Subcutaneous adipose tissue (tissue), 4 donors: Measurements from ENCODE around the gene PLEKHF1. TPM values are rescaled to one million over a fixed set of nuclear protein-coding genes. Genes with fewer than 3 reads are reported as not detected.

Experiments
- total RNA-seq, 4 donors: library from RNA; depleted of rRNA; stranded (reverse); fragments of >200 nt; gene quantifications; one replicate each; pipeline ENCODE4 v1.1.0, GENCODE V29; 2016
- TF ChIP-seq, protein P1 (sequence below): fragments of 450-650 bp; IDR thresholded peaks from one replicate; pipeline ENCODE4 v1.5.1; 2016; ENCODE audit warnings: low read depth, mild to moderate bottlenecking, control low read depth, antibody characterized with exemption, moderate library complexity

PLEKHF1 gene
- total RNA-seq, 4 donors from 2014 or later: 18.1 to 51.6 (median 34.9) TPM

DNA sequence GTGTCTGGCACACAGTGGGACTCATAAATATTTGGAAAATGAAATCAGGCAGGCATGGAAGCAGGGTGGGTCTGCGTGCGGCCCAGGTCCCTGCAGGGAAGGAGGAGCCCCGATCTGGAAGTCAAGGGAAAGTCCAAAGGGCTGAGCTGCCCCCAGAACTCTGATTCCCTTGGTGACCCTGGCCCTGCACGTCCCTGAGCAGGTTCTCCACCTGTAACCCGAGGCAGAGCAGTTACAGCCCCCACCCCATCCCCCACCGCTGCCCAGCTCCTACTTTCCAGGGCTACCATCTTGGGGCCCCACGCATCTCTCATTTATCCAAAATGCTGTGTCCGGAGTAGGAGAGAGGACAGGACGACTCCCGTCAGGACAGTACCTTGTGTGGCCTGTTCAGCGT is 2.1 kb downstream of the PLEKHF1 start:
- TF ChIP-seq, protein P1, sequence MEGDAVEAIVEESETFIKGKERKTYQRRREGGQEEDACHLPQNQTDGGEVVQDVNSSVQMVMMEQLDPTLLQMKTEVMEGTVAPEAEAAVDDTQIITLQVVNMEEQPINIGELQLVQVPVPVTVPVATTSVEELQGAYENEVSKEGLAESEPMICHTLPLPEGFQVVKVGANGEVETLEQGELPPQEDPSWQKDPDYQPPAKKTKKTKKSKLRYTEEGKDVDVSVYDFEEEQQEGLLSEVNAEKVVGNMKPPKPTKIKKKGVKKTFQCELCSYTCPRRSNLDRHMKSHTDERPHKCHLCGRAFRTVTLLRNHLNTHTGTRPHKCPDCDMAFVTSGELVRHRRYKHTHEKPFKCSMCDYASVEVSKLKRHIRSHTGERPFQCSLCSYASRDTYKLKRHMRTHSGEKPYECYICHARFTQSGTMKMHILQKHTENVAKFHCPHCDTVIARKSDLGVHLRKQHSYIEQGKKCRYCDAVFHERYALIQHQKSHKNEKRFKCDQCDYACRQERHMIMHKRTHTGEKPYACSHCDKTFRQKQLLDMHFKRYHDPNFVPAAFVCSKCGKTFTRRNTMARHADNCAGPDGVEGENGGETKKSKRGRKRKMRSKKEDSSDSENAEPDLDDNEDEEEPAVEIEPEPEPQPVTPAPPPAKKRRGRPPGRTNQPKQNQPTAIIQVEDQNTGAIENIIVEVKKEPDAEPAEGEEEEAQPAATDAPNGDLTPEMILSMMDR: no peak

DNA sequence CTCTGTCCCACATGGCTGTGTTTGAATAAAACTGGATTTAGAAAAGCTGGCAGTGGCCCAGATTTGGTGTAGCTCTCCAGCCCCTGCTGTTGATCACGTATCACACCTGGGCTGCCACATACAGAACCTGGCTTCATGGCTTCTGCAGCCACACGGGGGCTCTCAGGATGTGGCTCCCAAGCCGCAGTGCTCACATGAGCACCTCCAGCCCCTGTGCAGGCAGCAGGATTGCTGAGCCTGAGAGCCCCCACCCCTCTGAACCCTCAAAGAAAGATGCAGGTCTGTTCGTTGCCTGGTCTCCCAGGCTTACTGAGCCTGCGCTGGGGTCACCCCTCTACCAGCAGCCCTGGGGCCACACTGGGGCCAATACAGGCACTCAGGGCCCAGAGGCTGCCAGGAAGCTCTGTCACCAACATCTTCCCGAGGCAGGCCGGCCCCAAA is 2.7 kb downstream of the PLEKHF1 start:
- TF ChIP-seq, protein P1: no peak

DNA sequence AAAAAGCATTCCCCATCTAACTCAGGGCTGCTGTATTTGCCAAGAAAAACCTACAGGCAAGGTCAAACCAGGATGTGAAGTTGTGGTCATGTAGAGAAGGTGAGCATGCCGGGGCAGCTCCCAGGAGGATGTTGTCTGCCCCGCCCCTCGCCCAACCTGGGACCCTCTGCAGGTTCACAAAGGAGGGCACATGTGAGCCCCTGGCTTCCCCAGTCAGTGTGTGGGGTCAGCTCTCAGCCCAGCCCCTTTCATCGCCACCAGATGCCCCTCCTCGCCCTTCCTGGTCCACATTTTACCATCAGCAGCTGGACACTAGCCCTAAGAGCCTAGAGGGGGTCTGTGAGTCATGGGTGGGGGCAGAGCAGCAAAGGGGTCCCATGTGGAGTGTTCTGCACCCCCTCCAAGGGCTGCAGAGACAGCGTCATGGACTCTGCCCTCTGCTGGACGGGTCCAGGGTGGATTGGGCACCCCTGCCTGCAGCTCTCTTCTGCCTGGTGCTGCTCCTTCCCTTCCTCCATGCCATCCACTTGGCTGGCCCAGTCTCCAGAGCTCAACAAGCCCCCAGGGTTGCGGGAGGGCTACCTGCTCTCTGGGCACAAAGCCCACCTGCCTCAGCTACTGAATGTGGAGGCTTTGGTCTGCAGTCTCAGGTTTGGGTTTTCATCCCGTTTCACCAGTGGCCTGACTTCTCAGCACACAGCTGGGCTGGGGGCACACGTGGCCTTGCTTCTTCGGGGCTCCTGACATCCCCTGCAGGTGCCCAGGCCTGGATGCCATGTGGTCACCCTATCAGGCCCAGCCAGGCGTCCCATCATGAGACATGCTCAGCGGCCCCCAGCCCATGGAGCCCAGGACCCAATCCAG is 3.7 kb downstream of the PLEKHF1 start:
- TF ChIP-seq, protein P1: no peak

DNA sequence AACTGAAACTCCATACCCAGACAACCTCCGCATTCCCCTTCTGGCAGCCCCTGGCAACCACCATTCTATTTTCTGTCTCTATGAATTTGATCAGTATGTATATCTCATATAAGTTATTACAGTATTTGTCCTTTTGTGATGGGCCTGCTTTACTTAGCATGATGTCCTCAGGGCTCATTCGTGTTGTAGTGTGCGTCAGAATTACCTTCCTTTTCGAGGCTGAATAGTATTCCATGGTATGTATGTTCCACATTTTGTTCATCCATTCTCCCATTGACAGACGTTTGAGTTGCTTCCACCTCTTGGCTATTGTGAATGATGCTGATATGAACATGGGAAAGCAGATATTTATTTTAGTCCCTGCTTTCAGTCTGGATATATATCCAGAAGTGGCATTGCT is 5.0 kb downstream of the PLEKHF1 start:
- TF ChIP-seq, protein P1: no peak

DNA sequence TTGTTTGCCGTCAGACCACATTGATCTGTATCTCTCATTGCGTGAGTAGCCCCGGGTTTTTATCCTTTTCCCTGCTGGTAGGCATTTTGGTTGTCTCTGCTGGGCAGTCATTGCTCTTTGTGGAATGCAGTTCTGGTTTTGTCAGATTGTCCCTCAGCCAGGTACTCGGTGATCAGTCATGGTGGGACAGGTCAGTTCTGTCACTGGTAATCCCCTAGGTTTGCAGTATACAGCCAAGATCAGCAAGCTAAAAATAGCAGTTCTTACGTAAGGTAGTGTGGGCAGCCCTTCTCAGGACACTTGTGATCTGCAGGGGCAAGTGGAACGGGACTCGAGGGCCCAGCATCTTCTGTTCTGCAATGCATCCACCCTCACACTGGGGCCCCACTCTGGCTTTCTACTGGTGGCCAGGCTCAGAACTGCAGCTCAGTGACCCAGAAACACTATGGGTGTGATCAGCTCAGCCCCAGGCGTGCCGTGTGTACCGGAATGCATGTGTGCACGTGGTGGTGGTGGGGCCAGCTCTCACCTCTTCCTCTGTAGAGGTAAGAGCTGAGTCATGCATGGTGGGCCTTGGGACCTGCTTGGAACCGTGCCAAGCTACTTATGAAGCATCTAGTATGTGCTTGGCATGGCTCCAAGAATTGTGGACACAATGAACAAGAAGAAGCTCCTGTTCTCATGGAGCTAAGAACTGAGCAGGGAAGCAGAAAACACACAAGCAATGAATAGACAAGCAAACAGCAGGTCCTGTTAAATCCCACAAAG is 6.3 kb downstream of the PLEKHF1 start:
- TF ChIP-seq, protein P1: no peak

DNA sequence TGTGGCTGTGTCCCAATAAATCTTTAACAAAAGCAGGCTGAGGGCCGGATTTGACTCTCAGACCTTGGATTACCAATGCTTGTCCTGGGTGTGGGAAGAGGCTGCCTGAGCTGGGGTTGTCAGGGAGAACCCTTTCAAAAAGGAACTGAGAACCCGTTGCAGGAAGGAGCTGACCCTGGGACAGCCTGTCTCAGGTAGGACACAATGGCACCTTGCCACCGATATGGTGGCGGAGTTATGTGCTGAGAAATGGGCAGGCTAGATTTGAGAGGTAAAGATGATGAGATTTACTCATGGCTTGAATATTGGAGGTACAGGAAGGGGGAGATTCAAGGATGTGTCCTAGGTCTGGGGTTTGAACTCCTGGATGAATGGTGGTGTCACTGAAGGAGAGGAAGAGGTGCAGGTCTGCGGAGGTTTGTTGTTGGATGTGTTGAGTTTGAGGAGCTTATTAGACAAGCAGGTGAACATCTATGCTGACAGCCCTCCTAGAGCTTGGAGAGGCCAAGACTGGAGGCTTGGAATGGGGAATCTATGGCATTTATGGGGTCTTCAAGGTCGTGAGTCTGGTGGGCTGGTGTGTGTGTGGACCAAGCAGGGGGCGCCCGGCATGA is 7.2 kb downstream of the PLEKHF1 start:
- TF ChIP-seq, protein P1: no peak

DNA sequence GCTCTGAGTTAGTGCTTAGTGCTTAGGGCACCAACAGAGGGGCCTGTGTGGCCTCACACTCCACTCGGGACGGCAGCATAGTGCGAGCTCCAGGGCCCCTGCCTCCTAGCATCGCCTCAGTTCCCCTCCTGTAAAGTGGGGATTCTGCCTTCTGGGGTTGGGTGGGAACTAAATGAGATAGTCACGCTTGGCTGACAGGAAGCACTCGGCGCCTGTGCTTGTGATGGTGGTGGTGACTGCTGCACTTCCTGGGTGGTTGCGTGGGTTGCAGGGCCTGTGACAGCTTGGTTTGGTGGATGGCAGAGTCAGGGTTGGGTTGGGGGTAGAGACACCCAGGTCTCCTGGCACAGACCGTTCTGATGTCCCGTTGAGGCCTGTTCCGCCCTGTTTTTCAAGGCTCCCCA is 7.7 kb downstream of the PLEKHF1 start:
- TF ChIP-seq, protein P1: no peak
